GM18870 (cell line): ENCODE measurements around the gene NAXE.
"Not testable (repeated sequence)": the region's sequence is repeated elsewhere in the genome, so short reads cannot be mapped to it uniquely, and the experiment has no call there.

Experiments
- ATAC-seq: cut with Tn5 transposase; IDR thresholded peaks from one replicate; pipeline ENCODE4 v1.9.1; 2021; ENCODE audit warnings: moderate library complexity; ENCODE audit not compliant: unreplicated experiment

Gene NAXE

DNA sequence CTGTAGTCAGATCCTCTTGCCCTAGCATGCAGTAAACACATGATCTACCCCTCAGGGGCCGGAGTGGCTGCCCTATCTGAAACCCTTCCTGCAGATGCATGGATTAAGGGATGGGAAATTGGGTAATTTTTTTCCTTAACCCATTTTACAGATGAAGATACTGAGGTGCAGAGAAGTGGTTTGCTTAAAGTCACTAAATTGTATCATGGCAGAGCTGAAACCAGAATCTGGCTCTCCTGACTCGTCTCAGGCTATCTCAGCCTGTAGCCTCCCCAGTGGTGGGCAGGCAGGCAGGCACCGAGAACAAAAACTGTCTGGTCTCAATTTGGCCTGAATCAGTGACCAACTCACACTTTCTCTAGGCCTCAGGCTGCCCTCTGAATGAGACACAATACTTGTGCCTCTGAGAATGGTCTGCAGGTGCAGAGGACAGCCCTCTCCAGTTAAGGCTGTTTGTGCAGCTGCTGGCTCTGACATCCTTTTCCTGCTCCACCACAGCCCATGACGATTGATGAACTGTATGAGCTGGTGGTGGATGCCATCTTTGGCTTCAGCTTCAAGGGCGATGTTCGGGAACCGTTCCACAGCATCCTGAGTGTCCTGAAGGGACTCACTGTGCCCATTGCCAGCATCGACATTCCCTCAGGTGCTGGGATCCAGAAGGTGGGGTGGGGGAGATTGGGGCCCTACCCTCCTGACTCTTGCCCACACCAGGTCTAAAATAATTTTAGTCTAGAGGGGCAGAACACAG is 1.5 kb downstream of the NAXE start:
- no peak for ATAC-seq

DNA sequence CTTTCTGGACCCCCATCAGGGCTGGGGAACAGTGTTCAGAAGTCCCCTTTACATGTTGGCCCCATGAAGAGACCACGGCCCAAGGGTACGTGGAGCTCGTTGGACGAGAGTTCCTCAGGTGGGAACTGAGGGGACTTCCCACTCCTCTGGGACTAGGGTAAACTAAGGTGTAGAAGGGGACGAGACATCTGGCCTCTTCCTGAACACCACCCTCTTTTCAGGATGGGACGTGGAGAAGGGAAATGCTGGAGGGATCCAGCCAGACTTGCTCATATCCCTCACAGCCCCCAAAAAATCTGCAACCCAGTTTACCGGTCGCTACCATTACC is 2.0 kb downstream of the NAXE start:
- no peak for ATAC-seq

DNA sequence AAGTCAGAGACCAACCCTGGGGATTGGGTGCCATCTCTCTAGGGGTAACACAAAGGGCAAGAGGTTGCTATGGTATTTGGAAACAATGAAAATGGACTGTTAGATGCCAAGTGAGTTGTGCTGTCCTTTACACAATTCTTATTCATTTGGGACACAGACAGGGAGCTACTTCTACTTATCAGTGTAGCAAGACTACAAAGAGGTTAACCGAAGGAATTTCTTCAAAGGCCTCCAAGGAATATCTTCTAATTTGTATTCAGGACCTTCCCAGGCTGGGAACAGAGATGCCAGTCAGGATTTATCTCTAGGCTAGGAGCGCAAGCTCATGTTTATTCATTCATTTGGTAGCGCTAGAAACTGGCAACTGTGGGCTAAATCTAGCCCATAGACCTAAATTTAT is 2.6 kb downstream of the NAXE start:
- ATAC-seq: no peak

DNA sequence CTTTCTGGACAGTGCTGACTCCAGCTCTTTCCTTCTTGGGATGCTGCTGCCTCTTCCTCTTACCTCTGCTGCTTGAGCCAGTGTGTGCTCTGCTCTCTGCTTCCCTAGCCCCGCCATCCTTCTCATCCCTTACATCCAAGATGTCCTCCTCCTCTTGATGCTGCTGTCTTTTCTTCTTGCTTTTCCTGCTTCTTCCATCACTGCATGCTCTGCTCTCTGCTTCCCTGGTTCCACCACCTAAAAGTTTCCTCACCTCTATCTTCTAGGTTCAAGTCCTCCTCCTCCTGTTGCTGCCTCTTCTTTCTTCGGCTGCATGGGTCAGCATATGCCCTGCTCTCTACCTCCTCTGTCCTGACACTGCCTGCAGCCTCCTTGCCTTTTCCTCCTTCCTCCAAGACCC is 3.4 kb downstream of the NAXE start:
- no peak for ATAC-seq

DNA sequence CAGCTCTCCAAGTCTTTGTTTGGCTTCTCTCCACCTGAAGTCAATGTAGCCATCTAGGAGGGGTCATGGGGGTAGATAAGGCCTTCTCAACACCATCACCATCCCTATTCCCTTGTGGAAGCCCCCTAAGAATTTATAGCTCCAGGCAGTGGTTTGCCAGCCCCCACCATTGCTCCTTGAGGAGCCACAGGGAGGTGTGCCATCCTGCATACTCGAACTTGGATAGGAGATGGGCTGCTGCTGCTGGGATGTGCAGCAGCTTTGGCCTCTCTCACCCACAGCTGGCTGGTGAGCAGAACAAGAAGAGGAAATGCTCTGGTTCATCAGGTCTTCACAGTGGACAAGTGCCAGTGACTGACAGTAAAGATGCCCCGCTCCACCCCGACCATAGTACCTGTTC is 4.8 kb downstream of the NAXE start:
- ATAC-seq: no peak

DNA sequence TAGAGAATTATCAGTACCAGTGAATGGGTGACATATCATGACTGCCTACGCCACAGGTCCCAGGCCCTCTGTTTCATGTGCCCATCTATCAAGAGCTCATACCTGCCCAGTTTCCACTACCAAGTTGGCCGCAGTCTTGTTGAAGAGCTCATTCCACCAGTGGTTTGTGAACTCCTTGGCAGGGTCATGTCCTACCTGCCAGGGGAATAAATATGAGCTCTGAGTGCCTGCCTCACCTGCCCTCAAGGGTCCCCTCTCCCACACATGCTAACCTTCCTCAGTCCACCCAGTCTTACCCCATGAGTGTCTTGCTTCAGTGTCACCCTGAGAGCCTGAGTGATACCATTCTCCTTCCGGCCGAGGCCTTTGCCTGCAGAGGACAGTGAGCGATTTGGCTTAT is 6.5 kb downstream of the NAXE start:
- no peak for ATAC-seq

DNA sequence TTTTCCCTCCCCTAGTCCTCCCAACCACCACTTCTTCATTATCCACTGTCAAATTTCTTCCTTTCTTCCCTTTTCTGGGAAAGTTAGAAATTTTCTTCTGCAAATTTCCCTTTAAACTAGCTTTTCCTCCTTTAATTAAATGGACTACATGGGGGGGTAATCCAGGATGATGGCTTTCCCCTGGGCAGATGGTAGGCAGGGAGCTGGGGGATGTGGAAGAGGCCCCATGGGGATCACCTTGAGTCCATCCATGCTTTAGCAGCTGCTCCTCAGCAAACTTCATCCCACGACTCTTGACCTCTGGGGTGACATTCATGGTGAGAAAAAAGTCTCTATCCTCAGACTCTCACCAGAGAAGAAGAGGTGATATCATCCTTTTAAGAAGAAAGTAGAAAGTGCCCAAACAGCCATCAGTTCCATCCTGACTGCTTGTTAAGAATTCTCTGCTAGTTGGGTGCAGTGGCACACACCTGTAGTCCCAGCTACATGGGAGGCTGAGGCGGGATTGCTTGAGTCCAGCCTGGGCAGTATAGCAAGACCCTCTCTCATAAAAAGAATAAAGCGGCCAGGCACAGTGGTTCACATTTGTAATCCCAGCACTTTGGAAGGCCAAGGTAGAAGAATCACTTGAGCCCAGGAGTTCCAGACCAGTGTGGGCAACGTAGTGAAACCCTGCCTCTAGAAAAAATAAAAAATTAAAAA is 7.3 kb downstream of the NAXE start:
- ATAC-seq: no peak

DNA sequence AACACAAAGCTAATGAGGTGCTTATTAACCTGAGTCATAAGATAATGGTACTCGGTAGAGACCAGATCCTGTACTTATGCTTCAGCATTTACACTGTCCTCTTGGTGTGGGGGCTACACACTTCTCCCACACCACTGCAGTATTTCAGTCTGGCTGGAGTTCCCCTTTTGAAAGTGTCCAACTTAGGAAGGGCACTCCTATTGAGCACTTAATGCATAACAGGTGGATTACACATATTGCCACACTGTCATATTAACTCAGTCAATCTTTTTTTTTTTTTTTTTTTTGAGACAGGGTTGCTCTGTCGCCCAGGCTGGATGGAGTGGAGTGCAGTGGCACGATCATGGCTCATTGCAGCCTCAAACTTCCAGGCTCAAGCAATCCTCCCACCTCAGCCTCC is 8.2 kb downstream of the NAXE start:
- no peak for ATAC-seq

DNA sequence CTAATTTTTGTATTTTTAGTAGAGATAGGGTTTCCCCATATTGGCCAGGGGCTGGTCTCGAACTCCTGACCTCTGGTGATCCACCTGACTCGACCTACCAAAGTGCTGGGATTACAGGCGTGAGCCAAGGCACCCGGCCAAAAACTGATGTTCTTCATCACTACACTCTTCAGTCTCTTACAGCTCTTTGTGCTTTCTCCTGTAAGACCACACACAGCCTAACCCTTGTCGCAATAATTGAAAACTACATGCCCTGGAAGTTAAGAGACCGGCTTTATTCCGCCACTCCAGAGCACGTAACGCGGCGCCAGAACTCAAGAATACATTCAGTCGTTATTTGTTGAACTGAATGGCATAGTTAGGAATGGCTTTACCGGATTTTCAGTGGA is 9.2 kb downstream of the NAXE start:
- no peak for ATAC-seq

DNA sequence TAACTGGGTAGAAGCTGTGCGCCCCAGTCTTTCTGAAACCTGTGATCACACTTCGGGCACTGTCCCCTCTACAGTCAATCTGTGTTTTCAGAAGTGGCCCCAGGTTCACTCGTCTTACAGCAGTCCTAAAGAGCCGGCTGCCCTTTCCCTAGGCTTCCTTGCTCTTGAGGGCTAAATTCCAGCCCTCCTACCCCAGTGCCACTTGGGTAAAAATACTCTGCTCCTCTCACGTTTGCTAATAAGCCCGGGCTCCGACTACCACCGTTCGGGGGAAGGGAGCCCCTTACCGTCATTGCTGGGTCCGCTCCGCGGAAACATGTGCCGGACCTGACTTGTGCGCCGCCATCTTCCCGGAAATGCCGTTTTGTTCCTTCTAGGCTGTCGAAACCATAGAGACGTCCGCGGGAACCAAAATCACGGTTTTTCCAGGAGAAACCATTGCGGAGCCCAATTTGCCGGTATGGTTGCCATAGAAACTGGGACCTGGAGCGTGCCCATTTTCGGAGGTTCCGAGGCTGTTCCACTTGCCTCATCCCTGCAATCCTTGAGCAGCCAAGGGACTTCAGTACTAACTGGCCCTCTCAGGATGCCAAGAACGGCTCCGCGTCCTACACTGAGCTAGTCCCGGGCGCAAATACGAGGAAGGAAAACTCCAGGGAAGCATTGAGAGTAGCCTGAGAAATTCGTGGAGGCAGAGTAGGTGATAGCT is 9.7 kb downstream of the NAXE start, which contains the start of gene GPATCH4:
TSS of gene GPATCH4 (minus strand) at position 358 of the 709 bp plus-strand sequence.
- peak; percentile 33 for ATAC-seq

DNA sequence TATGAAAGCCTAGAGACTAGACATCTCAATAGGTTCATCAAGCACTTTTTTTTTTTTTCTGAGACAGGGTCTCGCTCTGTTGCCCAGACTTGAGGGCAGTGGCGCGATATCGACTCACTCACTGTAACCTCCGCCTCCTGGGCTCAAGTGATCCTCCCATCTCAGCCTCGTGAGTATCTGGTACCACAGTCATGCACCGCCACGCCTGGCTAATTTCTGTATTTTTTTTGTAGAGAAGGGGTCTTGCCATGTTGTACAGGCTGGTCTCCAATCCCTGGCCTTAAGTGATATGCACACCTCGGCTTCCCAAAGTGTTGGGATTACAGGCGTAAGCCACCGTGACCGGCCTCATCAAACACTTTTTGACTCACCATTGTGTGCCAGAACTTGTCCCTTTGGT is 10.3 kb downstream of the NAXE start:
- ATAC-seq: no peak

DNA sequence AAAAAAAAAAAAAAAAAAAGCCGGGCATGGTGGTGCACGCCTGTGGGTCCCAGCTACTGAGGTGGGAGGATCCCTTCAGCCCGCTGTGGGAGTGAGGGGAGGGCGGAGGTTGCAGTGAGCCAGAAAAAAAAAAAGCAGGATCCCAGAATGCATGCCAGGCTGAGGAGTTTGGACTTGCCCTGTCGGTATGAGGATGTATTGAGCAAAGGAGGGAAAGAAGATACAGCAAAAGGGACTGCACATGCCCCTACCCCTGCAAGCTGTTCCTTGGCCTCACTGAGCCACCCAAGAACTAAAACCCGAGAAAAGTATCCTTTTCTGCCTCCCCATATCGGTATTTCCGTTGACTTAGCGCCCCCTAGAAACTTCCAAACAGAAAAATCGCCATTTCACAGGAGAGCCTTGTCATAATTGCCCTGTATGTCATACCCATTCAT is 11.0 kb downstream of the NAXE start:
- no peak for ATAC-seq

DNA sequence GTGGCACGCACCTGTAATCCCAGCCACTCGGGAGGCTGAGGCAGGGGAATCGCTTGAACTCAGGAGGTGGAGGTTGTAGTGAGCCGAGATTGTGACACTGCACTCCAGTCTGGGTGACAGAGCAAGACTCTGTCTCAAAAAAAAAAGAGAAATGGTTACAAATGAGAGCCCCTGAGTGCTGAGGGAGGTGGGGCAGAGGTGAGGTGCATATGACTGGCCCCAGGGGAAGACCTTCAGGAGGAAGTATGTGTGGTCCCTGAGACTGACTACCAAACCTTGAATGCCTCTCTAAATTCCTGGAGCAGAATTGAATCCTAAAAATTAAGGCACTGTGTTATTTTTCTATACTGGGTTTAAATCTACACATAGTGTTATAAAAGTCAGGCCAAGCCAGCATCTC is 15.8 kb downstream of the NAXE start:
- not testable (repeated sequence) for ATAC-seq

DNA sequence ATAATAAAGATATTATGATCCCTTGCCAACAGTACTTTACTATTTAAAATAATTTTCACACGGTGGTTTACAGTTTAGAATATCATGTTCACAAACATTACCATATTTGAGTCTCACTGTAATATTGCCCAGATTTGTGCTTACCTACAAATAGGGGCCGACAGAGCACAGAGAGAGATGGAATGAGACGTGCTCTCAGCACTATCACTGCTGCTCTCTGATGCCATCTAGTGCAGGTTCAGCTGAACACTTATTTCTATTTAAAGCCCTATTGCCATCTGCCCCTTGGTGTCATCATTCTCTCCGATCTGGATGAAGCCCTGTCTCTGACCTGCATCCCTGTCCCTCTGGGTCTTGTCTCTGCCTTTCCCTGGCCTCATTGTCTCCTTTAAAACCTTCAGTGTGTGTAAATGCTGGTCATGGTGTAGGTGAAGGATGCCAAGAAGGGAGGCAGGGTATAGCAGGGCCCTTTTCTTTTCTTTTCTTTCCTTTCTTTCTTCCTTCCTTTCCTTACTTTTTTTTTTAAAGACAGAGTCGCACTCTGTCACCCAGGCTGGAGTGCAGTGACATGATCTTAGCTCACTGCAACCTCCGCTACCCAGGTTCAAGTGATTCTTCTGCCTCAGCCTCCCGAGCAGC is 16.6 kb downstream of the NAXE start:
- ATAC-seq: no peak

DNA sequence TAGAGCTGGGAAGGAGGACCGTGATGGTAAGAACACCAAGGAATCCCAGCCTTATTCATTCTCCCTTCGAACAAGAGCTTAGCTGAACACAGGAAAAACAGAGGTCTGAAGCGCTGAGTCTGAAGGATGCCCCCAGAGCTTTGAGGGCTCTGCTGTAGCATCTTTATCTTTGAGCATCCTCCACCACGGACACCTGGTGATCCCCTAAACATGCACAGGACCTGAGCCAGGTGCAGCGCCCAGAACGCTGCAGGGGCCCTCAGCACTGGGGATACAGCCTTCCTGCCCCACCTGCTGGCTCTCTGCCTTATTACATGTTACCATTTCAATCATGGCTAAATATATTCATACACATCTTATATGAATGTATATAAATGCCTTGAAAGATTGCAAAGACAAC is 17.4 kb downstream of the NAXE start:
- ATAC-seq: no peak

DNA sequence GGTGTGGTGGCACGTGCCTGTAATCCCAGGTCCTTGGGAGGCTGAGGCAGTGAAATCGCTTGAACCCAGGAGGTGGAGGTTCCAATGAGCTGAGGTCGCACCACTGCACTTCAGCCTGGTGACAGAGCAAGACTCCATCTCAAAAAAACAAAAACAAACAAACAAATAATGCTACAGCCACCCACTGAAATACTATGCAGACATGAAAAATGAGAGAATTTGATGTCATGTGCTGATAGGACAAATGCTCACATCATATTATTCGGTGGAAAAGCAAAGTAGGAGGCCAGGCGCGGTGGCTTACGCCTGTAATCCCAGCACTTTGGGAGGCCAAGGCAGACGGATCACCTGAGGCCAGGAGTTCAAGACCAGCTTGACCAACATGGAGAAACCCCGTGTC is 18.5 kb downstream of the NAXE start:
- ATAC-seq: not testable (repeated sequence)

DNA sequence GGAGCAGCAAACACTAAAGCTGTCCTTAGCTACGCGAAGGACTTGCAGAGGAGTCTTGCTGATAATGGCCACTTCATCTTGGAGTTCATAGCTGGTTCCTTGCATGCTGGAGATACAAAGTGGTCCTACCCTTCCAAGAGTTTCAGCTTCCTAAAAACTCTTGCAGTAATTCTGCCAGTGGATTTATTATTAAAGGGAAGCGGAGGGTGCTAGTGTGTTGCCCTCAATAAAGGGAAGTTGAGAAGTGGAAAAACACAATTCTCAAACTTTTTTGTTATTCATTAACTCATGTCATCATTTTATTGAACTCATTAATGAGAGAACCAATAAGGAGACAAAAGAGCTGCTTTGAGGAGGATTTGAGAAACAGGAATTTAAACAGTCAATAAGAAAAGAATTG is 21.1 kb downstream of the NAXE start:
- no peak for ATAC-seq

DNA sequence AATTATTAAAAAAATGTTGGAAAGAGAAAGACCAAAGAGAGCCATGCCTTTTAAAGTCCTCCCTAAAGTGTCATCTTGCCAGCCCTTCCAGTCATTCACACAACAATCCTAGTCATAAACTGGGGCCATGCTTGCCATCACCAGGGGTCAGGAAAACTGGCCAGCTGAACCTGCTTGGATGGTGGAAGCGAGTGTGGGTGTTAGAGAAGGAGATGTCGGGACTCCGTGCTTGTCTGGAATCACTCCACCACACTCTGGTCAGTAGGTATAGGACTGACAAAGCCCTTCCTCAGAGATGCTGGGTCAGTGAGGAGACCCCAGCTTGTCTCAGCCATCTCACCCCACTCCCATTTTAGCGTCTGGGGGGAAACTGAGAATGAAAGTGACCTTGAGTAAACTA is 24.4 kb downstream of the NAXE start:
- no peak for ATAC-seq

DNA sequence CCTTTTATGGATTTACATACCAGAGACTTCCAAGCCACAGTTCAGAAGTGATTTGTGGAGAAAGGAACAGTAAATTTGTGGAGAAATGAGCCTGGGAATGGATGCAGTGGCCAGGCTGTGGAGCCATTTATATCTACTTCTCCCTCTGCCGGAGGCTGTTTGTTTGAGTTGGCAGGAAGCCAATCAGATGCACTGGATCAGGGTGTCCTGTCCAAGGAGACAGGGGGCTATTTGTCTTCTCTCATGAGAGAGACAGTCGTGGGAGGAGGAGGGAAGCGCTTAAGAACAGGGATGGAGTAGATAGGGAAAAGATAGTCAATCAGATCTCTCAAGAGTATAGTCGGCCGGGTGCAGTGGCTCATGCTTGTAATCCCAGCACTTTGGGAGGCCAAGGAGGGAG is 24.9 kb downstream of the NAXE start:
- ATAC-seq: no peak

DNA sequence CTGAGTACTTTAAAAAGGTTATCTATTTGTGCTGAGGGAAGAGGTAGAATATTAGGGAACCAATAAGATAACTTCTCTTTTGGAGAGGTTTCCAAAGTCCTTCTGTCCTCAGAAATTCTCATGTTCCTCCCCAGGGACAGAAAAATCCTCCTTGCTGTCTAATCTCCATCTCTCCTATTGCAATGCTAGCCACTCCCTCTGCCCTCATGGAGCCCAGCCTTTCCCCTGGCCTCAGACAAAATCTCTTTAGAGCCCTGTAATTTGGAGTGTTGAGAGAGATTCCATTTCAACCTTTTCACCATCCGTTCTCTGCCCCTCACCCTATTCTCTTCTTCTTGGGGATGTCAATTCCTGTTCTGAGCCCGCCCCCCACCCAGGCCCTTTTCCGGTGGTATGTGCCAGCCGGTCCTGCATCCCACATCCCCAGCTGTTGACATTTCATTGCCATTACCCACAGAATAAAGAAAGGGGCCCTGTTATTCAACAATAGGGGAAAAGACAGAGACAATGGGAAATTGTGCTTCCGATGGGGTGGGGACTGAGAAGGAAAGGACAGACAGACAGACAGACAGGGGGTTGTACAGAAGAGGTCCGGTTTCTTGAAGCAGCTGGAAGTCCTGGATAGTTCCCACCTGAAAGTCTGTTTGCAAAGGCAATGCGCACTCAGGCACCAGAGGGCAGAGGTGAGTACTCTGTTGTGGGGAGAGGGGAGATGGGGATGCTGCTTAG is 27.4 kb downstream of the NAXE start, which contains the start of gene HAPLN2:
TSS of gene HAPLN2 (plus strand) at position 563 of the 729 bp plus-strand sequence. CDS start 4,076 bp downstream, outside the sequence.
- no peak for ATAC-seq

DNA sequence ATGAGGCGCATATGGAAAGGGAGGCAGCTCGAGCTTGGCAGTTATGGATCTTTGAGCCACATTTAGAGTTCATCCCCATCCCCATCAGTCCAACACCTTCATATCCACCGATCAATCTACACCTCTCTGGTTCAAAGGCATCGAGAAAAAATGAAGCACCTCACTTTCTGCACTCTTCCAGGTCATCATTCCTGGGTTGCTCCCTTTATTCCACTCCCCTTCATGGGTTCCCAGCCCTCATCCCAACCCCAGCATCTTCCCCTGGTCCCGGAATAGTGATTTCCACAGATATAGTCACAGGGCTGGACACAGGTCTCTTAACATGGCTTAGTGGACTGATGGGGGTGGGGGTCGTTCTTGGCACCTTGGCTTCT is 28.0 kb downstream of the NAXE start:
- ATAC-seq: no peak
